CD8-positive, alpha-beta memory T cell (primary cell): ENCODE results near the gene RPL39L. TPM values are rescaled to one million over a fixed set of nuclear protein-coding genes. Genes with fewer than 3 reads are reported as not detected.
A peak's percentile ranks its signal among the peaks of the same experiment; 100 is the strongest.
"Not testable (repeated sequence)": the region's sequence is repeated elsewhere in the genome, so short reads cannot be mapped to it uniquely, and the experiment has no call there.

ENCODE experiments used
- CTCF ChIA-PET: fragments of 350-600 bp; sonication (Branson Sonifier 250); formaldehyde crosslinking; loops from one replicate; lab custom pipeline; 2021; ENCODE audit warnings: antibody characterized with exemption; lab: Charles Lee
- POLR2A ChIA-PET: fragments of 350-600 bp; sonication (Branson Sonifier 250); formaldehyde crosslinking; loops from one replicate; lab custom pipeline; 2021; ENCODE audit warnings: antibody characterized with exemption; lab: Charles Lee
- DNase-seq, 5 donors: peaks; one replicate each; pipeline versions ENCODE4 v3.0.0 to v3.0.0-alpha.2; 2020 to 2022; ENCODE audit warnings: mixed read lengths in 1 of 5
- H3K27ac ChIP-seq: one replicate; pipeline ENCODE4 v1.7.0; 2013; ENCODE audit warnings: low read depth, mild to moderate bottlenecking, low read length, moderate library complexity
- H3K27me3 ChIP-seq: 2 replicates; pipeline ENCODE4 v1.7.0; 2013; ENCODE audit warnings: low read length, mild to moderate bottlenecking; ENCODE audit not compliant: insufficient read depth, poor library complexity, severe bottlenecking
- H3K36me3 ChIP-seq: 2 replicates; pipeline ENCODE4 v1.7.0; 2013; ENCODE audit warnings: mild to moderate bottlenecking, low read length, moderate library complexity; ENCODE audit not compliant: insufficient read depth
- H3K4me1 ChIP-seq: 2 replicates; pipeline ENCODE4 v1.7.0; 2013; ENCODE audit warnings: mild to moderate bottlenecking, low read length, moderate library complexity; ENCODE audit not compliant: insufficient read depth
- H3K4me3 ChIP-seq: 2 replicates; pipeline ENCODE4 v1.7.0; 2013; ENCODE audit warnings: mild to moderate bottlenecking, low read length
- H3K9me3 ChIP-seq: 2 replicates; pipeline ENCODE4 v1.7.0; 2013; ENCODE audit warnings: mild to moderate bottlenecking, low read length
- H3K27ac Mint-ChIP-seq, 8 donors: one replicate each; pipeline ENCODE4 v1.8.0; 2020 to 2021; ENCODE audit warnings: mixed read lengths in 8 of 8, mild to moderate bottlenecking in 6 of 8, inconsistent platforms in 3 of 8, moderate library complexity in 3 of 8
- H3K27me3 Mint-ChIP-seq, 2 donors: one replicate each; pipeline ENCODE4 v1.8.0; 2020 to 2021; ENCODE audit warnings: mixed read lengths in 2 of 2, mild to moderate bottlenecking in 1 of 2, moderate library complexity in 1 of 2
- H3K36me3 Mint-ChIP-seq, 3 donors: one replicate each; pipeline ENCODE4 v1.8.0; 2020 to 2021; ENCODE audit warnings: mixed read lengths in 3 of 3, inconsistent platforms in 1 of 3, mild to moderate bottlenecking in 1 of 3
- H3K4me1 Mint-ChIP-seq, 3 donors: one replicate each; pipeline ENCODE4 v1.8.0; 2020 to 2021; ENCODE audit warnings: mixed read lengths in 3 of 3, inconsistent platforms in 1 of 3, mild to moderate bottlenecking in 1 of 3
- H3K4me3 Mint-ChIP-seq, 7 donors: one replicate each; pipeline ENCODE4 v1.8.0; 2020 to 2021; ENCODE audit warnings: mixed read lengths in 7 of 7, mild to moderate bottlenecking in 6 of 7, moderate library complexity in 4 of 7, inconsistent platforms in 2 of 7
- H3K9me3 Mint-ChIP-seq, 5 donors: one replicate each; pipeline ENCODE4 v1.8.0; 2020 to 2022; ENCODE audit warnings: mixed read lengths in 5 of 5, mild to moderate bottlenecking in 3 of 5, moderate library complexity in 2 of 5, inconsistent platforms in 1 of 5
- polyA plus RNA-seq: library from polyadenylated mRNA; unstranded; fragments of 300-500 nt; fragmentation: Illumina TruSeq; gene quantifications from one replicate; pipeline ENCODE4 v1.2.3, GENCODE V29; 2021
- total RNA-seq, 2 experiments: library from RNA; stranded (reverse); gene quantifications; one replicate each; pipeline ENCODE4 v1.2.3, GENCODE V29; 2021

Gene RPL39L
- total and polyA plus RNA-seq, 3 experiments from 2014 or later, result 10.3 to 13.1 (median 11.3) TPM

DNA sequence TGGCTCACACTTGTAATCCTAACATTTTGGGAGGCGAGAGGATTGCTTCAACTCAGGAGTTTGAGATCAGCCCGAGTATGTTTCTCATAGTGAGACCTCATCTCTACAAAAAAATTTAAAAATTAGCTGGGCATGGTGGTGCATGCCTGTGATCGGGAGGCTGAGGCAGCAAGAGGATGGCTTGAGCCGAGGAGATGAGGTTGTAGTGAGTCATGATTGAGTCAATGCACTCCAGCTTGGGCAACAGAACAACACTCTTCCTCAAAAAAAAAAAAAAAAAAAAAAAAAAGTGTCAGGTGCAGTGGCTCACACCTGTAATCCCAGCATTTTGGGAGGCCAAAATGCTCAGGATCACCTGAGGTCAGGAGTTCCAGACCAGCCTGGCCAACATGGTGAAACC, 2.4 kb downstream of the RPL39L start:
- no peak overlapping the region for H3K4me3 Mint-ChIP-seq
- CTCF ChIA-PET, result interaction anchor here (1.3 to 3.2 kb wide), 2 partner anchors 24 to 69 kb away, joined by 4 to 13 read pairs; no protein-coding TSS in a partner anchor
- POLR2A ChIA-PET, result interaction anchor here (0.6 kb wide), 1 partner anchor 287 kb away, joined by 3 read pairs; no protein-coding TSS in a partner anchor

DNA sequence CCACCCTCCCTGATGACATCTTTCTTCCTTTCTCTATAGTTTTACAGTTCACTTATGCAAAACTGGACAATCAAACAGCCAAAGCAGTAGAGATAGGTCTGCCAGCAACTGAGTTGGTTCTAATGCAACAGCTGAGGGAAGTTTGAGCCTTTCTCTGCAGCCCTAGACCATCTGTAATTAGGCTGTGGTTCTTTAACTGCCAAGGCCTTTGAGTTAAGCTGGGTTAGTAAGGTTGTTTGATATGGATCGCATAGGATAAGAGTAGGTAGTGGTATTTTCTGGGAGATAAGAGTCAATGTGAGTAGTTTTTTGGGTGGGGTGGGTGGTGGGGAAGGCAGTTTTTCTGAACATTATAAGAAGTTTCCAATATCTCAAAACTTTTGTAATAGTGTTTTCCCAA, 3.0 kb downstream of the RPL39L start:
- H3K4me1 ChIP-seq, result peaks cover 17% of the 10 kb centered on the region
- no peaks in the 10 kb centered on the region for H3K9me3 ChIP-seq
- H3K27me3 ChIP-seq, result no peaks in the 10 kb centered on the region
- Mint-ChIP-seq H3K4me3 (no peak overlapping the region), H3K9me3 (peaks cover 0 to 2% (median 0%) of the 10 kb centered on the region in 5 donors), H3K36me3 (peaks cover 1 to 7% (median 4%) of the 10 kb centered on the region in 3 donors), H3K4me1 (peaks cover 20 to 49% (median 28%) of the 10 kb centered on the region in 3 donors), H3K27me3 (no peaks in the 10 kb centered on the region), H3K27ac (peak overlapping the region in 1 of 8 donors; percentile 38)
- no peak for DNase-seq
- H3K36me3 ChIP-seq, result no peaks in the 10 kb centered on the region
- POLR2A ChIA-PET, result no interaction called here
- H3K4me3 ChIP-seq, result no peak overlapping the region
- H3K27ac ChIP-seq, result no peak overlapping the region
- CTCF ChIA-PET, result interaction anchor here (3.2 kb wide), 1 partner anchor 23 kb away, joined by 13 read pairs; no protein-coding TSS in a partner anchor

More for the DNA sequence above, 2.4 kb downstream of the RPL39L start:
- Histone ChIP-seq H3K27me3 (no peaks in the 10 kb centered on the region), H3K27ac (no peak overlapping the region), H3K4me3 (no peak overlapping the region), H3K4me1 (peaks cover 14% of the 10 kb centered on the region), H3K36me3 (no peaks in the 10 kb centered on the region), H3K9me3 (no peaks in the 10 kb centered on the region)
- H3K27me3 Mint-ChIP-seq, result no peaks in the 10 kb centered on the region
- peaks cover 0 to 3% (median 2%) of the 10 kb centered on the region in 5 donors for H3K9me3 Mint-ChIP-seq
- peaks cover 1 to 7% (median 5%) of the 10 kb centered on the region in 3 donors for H3K36me3 Mint-ChIP-seq
- no peak overlapping the region for H3K27ac Mint-ChIP-seq
- H3K4me1 Mint-ChIP-seq, result peaks cover 20 to 43% (median 28%) of the 10 kb centered on the region in 3 donors
- no peak for DNase-seq

DNA sequence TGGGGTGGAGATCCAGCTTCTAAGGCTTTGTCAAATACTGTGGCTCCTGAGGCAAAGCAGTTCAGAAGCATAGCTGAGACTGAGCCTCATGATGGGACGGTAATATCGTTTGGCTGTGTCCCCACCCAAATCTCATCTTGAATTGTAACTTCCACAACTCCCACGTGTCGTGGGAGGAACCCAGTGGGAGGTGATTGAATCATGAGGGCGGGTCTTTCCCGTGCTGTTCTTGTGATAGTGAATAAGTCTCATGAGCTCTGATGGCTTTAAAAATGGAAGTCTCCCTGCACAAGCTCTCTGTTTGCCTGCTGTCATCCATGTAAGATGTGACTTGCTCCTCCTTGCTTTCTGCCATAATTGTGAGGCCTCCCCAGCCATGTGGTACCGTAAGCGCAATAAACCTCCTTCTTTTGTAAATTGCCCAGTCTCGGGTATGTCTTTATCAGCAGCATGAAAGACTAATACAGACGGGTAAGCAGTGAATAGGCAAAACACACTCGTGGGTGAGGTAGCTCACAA, 4.1 kb downstream of the RPL39L start:
- POLR2A ChIA-PET, H3K9me3 Mint-ChIP-seq, H3K4me3 ChIP-seq, H3K27me3 ChIP-seq, H3K27ac ChIP-seq, H3K36me3 ChIP-seq, H3K27me3 Mint-ChIP-seq, DNase-seq, H3K9me3 ChIP-seq, H3K4me3 Mint-ChIP-seq: not testable (repeated sequence)
- Mint-ChIP-seq H3K27ac (peak overlapping the region in 1 of 8 donors; percentile 38), H3K36me3 (peaks cover 4 to 12% (median 4%) of the 10 kb centered on the region in 3 donors), H3K4me1 (peaks cover 31 to 60% (median 38%) of the 10 kb centered on the region in 3 donors)
- CTCF ChIA-PET, result interaction anchor here (0.7 to 3.2 kb wide), 4 partner anchors 14 to 22 kb away, joined by 3 to 13 read pairs (median 4); no protein-coding TSS in a partner anchor
- peaks cover 27% of the 10 kb centered on the region for H3K4me1 ChIP-seq

DNA sequence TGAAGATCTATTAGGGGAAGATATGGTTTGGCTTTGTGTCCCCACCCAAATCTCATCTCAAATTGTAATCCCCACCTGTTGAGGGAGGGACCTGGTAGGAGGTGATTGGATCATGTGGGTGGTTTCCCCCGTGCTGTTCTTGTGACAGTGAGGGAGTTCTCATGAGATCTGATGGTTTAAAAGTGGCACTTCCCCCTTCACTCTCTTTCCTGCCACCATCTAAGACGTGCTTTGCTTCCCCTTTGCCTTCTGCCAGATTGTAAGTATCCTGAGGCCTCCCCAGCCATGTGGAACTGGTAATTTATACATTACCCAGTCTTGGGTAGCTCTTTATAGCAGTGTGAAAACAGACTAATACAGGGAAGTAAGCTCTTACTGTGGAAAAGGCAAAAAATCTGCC, 6.1 kb downstream of the RPL39L start:
- Mint-ChIP-seq H3K4me1 (peaks cover 28 to 61% (median 29%) of the 10 kb centered on the region in 3 donors), H3K36me3 (peaks cover 3 to 12% (median 4%) of the 10 kb centered on the region in 3 donors), H3K27ac (peak overlapping the region in 3 of 8 donors; percentile 37 to 80 (median 66))
- POLR2A ChIA-PET, H3K27me3 Mint-ChIP-seq, H3K4me3 Mint-ChIP-seq, H3K9me3 ChIP-seq, DNase-seq, H3K4me3 ChIP-seq, H3K36me3 ChIP-seq, H3K27me3 ChIP-seq, H3K9me3 Mint-ChIP-seq, H3K27ac ChIP-seq: not testable (repeated sequence)
- H3K4me1 ChIP-seq, result peaks cover 24% of the 10 kb centered on the region
- CTCF ChIA-PET, result interaction anchor here (1.4 kb wide), 1 partner anchor 20 kb away, joined by 3 read pairs; no protein-coding TSS in a partner anchor

DNA sequence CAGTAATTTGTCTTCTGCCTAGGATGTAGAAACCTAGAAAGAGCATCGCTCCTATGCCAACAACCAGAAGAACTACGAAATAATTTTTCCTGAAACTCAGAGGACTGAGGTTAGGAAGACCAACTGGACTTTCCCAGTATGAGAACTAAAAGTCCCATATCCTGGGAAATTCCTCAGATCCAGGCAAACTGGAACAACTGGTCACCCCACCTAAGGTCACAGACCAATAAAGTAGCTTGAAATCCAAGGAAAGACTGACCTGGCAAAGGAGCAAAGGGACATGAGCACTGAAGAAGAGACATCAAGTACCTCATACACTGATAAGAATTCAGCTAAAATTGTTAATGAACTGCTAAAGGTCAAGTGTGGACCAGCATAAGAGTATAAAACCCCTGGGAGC, 6.6 kb downstream of the RPL39L start:
- Histone ChIP-seq H3K36me3 (no peaks in the 10 kb centered on the region), H3K9me3 (peaks cover 4% of the 10 kb centered on the region), H3K27ac (no peak overlapping the region), H3K27me3 (no peaks in the 10 kb centered on the region), H3K4me3 (no peak overlapping the region), H3K4me1 (peaks cover 24% of the 10 kb centered on the region)
- peaks cover 27 to 60% (median 28%) of the 10 kb centered on the region in 3 donors for H3K4me1 Mint-ChIP-seq
- peaks cover 0 to 4% (median 2%) of the 10 kb centered on the region in 5 donors for H3K9me3 Mint-ChIP-seq
- peaks cover 3 to 12% (median 4%) of the 10 kb centered on the region in 3 donors for H3K36me3 Mint-ChIP-seq
- ChIA-PET CTCF (interaction anchor here (1.4 kb wide), 1 partner anchor 19 kb away, joined by 3 read pairs; no protein-coding TSS in a partner anchor), POLR2A (no interaction called here)
- DNase-seq, result no peak
- no peaks in the 10 kb centered on the region for H3K27me3 Mint-ChIP-seq
- no peak overlapping the region for H3K4me3 Mint-ChIP-seq
- H3K27ac Mint-ChIP-seq, result peak overlapping the region in 2 of 8 donors; percentile 58 to 80

DNA sequence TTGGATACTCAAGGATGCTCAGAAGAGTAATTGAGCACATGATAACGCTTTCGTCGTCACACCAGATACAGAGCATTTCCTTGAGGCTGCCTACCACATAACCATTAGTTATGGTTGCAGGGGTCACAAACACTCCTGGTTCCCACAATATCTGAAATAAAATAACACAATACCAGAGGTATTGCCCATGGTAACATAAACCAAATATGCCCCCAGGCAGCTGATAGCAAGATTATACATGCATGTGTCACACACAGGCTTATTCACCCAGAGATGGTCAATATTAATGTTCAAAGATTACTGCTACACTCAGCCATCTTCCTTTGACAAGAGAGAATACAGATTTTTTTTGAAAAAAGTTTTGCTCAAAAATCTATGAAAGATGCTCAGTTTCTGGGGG, 7.3 kb downstream of the RPL39L start:
- DNase-seq, result no peak
- peak overlapping the region in 4 of 8 donors; percentile 17 to 58 (median 30) for H3K27ac Mint-ChIP-seq
- Histone ChIP-seq H3K4me1 (peaks cover 24% of the 10 kb centered on the region), H3K9me3 (peaks cover 4% of the 10 kb centered on the region), H3K4me3 (no peak overlapping the region), H3K27ac (no peak overlapping the region), H3K36me3 (no peaks in the 10 kb centered on the region), H3K27me3 (no peaks in the 10 kb centered on the region)
- peaks cover 0 to 4% (median 2%) of the 10 kb centered on the region in 5 donors for H3K9me3 Mint-ChIP-seq
- no peaks in the 10 kb centered on the region for H3K27me3 Mint-ChIP-seq
- POLR2A ChIA-PET, result no interaction called here
- CTCF ChIA-PET, result interaction anchor here (1.5 to 2.2 kb wide), 3 partner anchors 8 to 19 kb away, joined by 4 to 16 read pairs (median 7); partner anchors contain the start of gene RPL39L
- H3K36me3 Mint-ChIP-seq, result peaks cover 3 to 12% (median 4%) of the 10 kb centered on the region in 3 donors
- H3K4me3 Mint-ChIP-seq, result no peak overlapping the region
- H3K4me1 Mint-ChIP-seq, result peaks cover 27 to 60% (median 28%) of the 10 kb centered on the region in 3 donors

DNA sequence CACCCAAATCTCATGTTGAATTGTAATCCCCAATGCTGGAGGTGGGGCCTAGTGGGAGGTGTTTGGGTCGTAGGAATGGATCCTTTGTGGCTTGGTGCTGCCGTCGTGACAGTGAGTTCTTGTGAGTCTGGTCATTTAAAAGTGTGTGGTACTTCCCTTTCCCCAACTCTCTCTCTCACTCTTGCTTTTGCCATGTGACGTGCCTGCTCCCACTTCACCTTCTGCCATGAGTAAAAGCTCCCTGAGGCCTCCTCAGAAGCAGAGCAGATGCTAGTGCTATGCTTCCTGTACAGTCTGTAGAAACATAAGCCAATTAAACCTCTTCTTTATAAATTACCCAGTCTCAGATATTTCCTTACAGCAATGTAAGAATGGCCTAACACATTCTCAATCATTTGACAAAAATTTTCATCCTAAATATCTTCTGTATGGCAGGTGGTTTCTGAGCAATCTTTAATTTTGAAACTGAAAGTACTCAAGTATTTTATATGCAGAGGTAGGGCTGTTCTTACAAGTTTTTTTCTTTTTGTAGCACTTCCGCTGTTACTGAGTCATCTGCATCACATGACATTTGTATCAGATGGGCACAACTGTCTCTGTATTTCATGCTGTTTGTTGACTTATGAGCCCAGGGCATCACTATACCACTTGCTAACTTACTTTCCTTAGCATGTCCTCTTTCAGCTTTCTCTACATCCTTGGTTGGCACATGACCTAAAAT, 8.8 kb downstream of the RPL39L start:
- Histone ChIP-seq H3K27me3 (no peaks in the 10 kb centered on the region), H3K4me3 (peak overlapping the region; percentile 44), H3K27ac (peak overlapping the region; percentile 68), H3K4me1 (peaks cover 24% of the 10 kb centered on the region), H3K9me3 (peaks cover 4% of the 10 kb centered on the region), H3K36me3 (no peaks in the 10 kb centered on the region)
- Mint-ChIP-seq H3K36me3 (peaks cover 4 to 20% (median 5%) of the 10 kb centered on the region in 3 donors), H3K9me3 (peaks cover 0 to 4% (median 3%) of the 10 kb centered on the region in 5 donors), H3K4me1 (peaks cover 25 to 51% (median 28%) of the 10 kb centered on the region in 3 donors), H3K27ac (peak overlapping the region; percentile 93 to 99 (median 98)), H3K4me3 (peak overlapping the region; percentile 2 to 80 (median 74)), H3K27me3 (no peaks in the 10 kb centered on the region)
- CTCF ChIA-PET, result interaction anchor here (1.0 to 2.2 kb wide), 6 partner anchors 9 to 281 kb away, joined by 3 to 16 read pairs (median 6); partner anchors contain the start of gene RPL39L
- POLR2A ChIA-PET, result interaction anchor here (1.4 kb wide), 1 partner anchor 9 kb away, joined by 5 read pairs; the partner anchor contains the start of gene RPL39L
- peak in 4 of 5 donors; percentile 20 to 81 (median 67) for DNase-seq
